Caki2 (cell line): ENCODE results near the gene BSN. TPM values are rescaled to one million over a fixed set of nuclear protein-coding genes. Genes with fewer than 3 reads are reported as not detected.
"Not testable (repeated sequence)": the region's sequence is repeated elsewhere in the genome, so short reads cannot be mapped to it uniquely, and the experiment has no call there.

ENCODE experiments used
- DNase-seq: peaks from one replicate; pipeline ENCODE4 v3.0.0-alpha.2; 2015; ENCODE audit warnings: low read depth
- in situ Hi-C: cut with HindIII; loops from 2 replicates; pipeline ENCODE4 v1.10.0; 2016; ENCODE audit warnings: low sequenced_read_pairs, low pct_unique_long_range_greater_than_20kb, mixed read lengths
- total RNA-seq: library from RNA; depleted of rRNA; stranded (reverse); fragments of >200 nt; shearing (Covaris generic); gene quantifications from 2 replicates; pipeline ENCODE4 v1.2.3, GENCODE V29; 2014; ENCODE audit warnings: low replicate concordance

Gene BSN
- total RNA-seq, 1 experiment from 2014 or later: 0.03 TPM

DNA sequence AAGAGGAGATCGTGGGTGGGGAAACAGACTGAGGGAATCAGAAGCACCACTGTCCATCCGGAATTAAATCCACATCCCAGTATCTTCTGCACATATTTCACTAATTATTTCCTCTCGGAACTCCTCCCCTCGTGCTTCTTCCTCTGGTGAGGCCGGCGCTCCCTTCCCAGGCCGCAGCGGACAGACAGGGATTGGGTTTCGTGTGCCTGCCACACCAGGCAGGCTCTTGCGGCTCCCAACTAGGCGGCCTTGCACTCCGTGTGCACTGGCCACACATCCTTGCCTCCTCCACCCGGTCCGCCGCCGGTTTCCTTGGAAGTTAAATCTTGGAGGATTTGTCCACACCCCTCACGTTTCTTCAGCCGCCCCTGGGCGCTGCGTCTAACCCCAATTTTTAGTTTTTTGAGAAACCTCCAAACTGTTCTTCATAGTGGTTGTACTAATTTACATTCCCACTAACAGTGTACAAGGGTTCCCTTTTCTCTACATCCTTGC, 31.0 kb downstream of the BSN start:
- in situ Hi-C loops, DNase-seq: not testable (repeated sequence)

DNA sequence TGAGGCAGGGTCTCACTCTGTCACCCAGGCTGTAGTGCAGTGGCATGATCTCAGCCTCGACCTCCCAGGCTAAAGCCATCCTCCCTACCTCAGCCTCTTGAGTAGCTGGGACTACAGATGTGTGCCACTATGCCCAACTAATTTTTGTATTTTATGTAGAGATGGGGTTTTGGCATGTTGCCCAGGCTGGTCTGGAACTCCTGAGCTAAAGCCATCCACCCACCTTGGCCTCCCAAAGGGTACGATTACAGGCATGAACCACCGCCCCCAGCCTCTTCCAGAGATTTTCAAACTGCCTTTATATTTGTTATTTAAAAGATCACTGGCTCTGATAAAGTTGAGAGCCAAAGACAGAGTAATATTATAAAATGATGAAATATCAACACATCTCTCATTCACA, 37.3 kb downstream of the BSN start:
- in situ Hi-C loops: no loop called here

DNA sequence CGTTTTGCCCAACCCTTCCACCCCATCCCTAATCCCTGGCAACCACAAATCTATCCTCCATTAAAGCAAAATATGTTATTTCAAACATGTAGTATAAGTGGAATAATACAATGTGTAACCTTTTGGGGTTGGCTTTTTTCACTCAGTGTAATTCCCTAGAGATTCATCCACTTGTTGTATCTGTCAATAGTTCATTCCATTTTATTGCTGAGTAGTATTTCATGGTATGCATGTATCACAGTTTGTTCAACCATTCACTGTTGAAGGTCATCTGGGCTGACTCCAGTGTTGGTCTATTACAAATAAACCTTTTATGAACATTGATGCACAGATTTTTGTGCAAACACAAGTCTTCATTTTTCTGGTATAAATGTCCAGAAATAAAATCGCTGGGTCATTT, 38.8 kb downstream of the BSN start:
- DNase-seq: no peak
- in situ Hi-C loops: no loop called here

More for the DNA sequence above, 37.3 kb downstream of the BSN start:
- DNase-seq: no peak

DNA sequence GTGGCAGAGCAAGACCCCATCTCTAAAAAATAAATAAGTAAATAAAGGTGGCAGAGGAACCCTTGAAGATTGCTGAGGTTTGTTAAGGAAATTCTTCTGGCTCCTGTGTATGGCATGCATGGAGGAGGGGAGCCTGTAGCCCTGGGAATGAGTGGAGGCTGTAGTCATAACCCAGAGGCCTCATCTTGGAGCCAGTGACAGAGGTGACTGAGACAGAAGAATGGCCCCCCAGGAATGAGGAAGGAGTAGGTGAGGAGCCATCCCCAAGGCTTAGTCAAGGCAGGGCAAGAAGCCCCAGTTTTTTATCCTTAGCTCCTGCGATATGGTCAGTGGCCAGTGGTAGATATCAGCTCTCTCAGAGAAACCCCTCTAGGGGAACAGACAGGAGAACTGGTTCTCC, 46.5 kb downstream of the BSN start:
- in situ Hi-C loops: no loop called here
- no peak for DNase-seq

DNA sequence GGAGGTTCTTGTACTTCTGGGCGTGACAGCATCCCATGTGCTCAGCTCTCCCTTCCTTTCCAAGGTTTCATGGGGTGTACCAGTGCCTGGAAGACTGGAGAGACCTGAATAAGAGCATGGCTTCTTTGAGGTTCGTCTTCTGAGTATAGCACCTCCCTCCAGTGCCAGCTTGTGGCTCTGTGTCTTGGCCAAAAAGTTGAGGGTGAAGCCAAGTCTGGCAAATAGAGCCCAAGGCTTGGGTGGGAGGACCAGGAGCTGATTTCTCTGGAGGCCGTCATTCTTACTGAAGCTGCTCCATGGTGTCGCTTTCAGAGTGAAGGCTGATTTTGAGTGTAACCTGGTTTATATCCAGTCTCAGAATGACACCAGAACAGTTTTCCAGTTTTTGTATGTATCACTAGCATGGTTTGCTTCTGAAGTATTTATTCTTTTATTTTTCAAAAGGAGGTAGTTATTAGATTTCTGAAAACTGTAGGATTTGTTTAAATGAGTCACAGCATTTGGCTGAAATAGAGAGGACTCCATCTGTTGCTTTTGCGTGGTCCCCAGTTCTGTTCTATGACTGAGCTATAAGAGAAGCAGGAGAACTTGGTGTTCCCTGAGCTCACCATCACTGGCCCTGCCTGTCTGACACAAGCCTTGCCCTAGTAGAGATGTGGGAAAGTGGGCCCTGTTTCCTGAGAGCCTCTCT, 47.2 kb downstream of the BSN start:
- in situ Hi-C loops: no loop called here
- DNase-seq: no peak

DNA sequence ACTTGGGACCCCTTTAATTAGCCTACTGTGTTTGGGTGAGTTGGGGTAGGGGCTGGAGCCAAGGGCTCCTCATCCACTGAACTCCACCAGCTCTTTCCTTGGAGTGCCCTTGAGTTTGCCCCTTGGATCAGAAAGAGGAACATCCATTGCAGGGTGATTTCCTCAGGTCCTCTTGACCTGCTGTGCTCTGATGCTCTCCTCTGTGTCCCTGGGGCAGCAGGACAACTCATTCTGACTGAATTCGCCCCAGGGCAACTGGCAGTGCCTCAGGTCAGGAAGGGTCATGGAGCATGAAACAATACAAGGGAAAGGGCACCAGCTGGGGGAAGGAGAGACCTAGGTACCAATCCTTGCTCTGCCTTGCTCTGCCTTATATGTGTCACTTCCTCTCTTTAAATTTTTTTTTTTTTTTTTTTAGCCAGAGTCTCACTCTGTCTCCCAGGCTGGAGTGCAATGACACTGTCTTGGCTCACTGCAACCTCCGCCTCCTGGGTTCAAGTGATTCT, 47.8 kb downstream of the BSN start:
- no peak for DNase-seq
- in situ Hi-C loops: no loop called here

DNA sequence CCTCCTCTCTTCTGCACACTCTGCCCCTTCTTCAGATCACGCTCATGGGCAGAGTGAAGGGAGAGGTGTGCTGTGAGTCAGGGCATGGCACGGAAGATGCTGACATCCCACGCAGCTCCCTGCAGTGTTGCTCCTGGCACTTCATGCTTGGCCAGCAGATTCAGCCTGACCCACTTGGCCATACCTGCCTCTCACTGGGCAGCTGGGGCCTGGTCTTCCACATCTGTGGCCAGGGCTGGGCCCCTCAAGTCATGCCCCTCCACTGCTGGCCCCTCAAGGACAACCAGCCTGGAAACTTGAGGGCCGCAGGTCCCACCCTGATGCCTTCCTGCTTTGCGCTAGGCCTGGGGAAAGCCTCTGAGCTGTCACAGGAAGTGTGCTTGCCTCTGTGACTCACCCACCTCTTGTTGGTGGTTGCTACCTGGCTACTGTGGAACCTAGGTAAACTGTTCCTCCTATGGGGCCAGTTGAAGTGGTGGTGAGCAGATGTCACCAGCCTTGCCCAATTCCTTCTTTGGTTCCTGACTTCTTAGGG, 48.7 kb downstream of the BSN start:
- DNase-seq: no peak
- in situ Hi-C loops: no loop called here

DNA sequence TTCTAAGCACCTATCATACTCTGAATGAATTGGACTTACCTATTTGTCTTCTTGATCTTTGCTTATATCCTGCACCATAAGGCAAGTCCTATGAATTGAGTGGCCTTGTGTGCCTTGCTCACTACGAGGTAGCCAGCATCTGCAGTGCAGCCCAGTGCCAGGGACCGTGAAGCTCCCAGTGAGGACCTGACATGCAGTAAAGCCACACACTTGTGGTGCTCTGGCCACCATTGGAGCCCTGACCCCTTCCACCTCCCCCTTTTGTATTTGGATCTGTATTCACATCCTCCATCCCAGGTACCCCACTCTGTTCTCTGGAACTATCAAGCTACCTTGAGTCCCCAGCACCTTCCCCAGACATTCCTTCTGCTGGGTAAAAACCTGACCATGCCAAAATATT, 52.1 kb downstream of the BSN start:
- DNase-seq: no peak
- in situ Hi-C loops: no loop called here

DNA sequence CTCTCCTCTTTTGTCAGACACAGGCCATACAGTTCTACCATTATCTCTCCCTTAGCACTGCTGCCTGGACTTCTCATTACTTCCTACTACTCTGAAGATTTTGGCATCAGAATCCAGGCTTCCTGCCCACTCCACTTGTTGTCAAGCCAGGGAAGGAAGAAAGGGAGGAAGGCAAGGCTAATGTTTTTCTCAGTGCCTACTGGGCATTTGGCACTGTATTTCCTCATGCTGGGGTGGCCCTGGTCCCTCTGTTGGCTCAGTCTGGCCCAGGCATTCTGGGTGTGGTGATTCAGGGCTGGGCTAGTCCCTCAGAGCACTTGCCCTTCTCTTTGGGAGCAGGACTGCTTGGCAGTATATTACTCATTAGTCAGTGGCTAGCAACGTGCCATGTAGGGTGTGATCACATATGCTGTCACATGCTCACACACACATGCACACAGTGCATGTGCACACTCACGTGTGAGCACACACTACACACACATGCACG, 52.9 kb downstream of the BSN start:
- in situ Hi-C loops: no loop called here
- DNase-seq: no peak

DNA sequence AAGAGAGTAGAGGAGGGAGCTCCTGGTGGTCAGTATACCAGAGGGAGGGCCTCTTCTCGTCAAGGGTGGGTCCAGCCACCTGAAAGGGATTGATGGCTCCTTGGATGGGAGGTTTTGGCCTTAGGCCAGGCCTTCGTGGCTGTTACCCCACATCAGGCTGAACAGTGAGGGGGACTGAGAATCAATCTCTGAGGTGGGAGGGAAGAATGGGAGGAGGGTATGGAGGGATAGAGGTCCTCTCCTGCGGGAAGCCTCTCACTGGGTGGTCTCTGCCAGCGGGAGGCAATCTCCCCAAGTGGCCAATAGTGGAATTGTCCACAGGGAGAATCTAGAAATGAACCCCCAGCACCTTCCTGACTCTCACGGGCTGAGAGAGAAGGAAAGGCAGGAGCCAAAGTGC, 53.5 kb downstream of the BSN start:
- in situ Hi-C loops: no loop called here
- DNase-seq: no peak

DNA sequence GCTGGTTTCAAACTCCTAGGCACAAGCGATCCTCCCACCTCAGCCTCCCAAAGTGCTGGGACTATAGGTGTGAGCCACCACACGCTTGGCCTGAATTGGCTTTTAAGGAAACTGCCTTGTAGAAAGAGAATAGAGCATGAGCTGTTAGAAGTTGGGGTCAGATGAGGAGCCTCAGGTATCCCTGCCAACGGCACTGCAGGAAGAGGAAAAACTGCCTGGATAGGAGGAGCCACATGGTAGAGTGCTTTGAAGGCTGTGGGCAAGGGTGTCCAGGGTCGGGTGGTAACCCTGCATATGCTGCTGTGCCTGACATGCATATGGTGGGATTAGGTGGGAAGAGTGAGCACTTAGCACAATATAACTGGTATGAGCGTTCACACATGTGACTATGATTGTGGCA, 55.0 kb downstream of the BSN start:
- in situ Hi-C loops: no loop called here
- DNase-seq: no peak

DNA sequence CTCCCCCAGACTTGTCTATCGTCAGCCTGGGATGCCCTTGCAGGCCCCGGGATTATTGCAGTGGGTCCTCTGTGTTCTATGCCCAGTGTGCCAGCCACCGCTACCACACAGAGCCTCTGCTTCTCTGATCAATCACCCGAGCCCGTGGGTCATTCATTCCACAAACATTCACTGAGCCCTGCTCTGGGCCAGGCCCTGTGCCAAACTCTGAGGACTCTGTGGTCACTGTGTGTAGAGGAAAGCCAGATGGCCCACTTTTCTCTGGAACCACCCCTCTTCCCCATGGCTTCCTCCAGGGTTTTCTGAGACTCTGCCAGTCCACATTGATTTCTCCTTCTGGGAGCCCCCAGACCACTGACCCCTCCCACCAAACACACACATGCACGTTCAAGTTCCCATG, 55.5 kb downstream of the BSN start:
- in situ Hi-C loops: no loop called here

DNA sequence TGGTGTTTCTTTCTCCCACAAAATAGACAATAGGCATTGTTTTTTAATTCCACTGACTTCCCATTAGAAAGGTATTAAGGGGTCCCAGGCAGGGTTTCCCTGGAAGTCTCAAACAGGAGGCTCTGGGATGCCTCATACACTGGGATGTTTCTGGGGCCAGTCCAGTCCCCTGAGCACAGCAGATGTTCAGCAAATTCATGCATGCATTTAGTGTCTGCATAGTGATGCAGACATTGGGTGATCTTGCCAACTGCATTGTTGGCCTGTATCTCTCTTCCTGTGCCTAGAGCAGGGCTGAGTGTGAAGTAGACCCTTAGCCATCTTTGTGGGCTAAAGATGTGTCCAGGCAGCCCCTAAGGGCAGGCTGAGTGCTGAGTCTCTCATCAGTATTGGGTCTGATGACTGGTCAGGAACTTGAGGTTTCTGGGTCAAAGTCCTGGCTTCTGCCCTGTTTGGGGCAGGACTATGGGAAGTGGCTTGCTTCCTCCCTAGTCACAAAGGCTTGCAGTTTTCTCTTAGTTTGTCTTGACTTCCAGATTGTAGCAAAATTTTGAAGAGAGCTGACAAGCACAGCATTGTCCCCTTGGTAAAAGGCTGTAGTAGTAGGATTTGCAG, 56.5 kb downstream of the BSN start:
- in situ Hi-C loops: no loop called here
- no peak for DNase-seq

More for the DNA sequence above, 55.5 kb downstream of the BSN start:
- no peak for DNase-seq

DNA sequence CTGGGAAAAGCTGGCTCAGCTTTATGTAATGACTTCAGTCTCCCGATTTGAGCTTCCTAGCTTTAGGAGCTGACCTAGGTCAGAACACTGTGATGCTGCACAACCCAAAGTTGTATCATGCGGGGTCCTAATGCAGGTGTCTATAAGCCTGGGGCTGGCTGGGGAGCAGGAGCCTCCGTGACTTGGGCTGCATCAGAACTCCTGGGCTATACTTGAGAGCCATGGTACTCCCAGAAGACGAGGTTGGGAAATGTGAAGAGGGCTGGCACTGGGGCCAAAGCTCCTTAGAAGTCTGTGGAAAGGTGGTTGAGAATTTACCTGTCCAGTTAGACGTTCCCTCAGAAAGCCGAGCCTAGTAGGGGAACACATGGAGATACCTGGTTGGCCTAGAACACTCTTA, 57.0 kb downstream of the BSN start:
- no peak for DNase-seq
- in situ Hi-C loops: no loop called here

DNA sequence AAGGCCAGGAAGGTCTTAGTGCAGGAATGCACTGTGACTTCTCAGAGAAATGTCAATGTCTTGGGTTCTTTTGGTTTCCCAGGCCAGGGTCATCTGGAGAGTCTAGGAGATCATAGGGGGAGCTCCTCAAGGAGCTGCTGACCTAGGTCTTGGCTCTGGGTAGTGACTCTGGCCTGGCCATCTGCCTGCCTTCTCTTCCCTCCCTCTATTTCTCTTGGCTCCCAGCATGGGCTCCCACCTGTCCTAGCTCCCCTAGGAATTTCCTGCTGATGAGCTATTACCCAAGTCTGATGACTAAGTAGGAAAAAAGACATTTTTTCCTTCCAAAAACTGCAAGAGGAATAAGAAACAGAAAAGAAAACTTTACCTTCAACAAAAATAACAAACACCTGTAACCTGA, 57.4 kb downstream of the BSN start:
- in situ Hi-C loops: no loop called here
- no peak for DNase-seq

DNA sequence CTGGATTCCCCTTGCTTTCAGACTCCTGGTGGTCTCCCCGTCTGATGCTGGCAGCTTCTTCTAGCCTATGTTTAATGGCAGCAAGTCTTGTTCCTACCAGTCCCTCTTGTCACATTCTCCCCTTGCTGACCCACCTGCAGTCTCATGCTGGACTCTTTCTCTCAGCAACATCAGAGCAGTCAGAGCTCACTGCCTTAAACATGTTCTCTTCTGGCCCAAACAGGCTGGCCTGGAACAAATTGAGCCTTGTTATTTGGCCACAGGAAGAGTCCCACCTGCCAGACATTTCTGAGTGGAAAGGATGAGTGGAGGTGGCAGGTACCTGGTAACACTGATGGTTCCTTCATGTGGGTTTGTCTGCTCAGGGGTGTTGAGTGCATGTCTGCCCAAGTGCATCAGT, 60.7 kb downstream of the BSN start:
- in situ Hi-C loops: no loop called here
- no peak for DNase-seq

DNA sequence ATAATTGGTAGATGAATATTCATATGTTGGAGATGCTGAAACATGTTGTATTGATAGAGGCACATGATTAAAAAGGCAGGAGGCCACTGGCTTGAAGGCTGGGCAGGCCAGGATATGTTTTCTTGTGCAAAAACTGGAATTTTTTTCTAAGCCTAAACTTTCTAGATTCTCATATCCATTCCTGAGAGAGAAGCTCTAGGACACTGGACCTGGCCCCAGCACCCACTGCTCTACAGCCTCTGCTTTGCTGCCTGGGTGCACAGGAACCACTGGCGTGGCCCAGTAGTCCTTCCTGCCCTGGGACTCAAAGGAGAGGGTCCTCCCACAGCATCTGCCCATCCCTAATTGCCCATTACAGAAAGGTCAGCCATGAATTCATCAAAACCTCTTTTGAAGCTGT, 61.8 kb downstream of the BSN start:
- in situ Hi-C loops: no loop called here

DNA sequence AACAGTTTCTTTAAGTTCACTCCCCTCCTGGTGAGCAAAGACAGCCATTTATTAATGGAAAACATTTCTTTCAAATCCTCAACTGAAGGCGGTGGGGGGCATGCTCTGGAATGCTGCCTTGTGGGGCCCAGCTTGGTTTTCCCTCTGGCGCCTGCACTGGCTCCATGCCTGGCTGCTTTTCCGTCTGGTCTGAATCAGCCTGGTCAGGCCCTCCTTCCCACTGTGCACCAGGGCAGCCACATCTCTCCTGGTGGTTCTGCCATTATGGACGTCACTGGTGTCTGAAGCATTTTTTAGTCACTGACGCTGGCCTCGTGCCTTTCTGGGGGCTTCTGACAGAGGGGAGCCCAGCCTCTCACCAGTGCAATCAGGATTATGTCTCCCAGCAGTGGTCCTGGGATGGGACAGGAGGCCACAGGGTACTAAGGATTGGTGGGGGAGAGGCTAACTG, 62.2 kb downstream of the BSN start:
- DNase-seq: no peak
- in situ Hi-C loops: no loop called here

More for the DNA sequence above, 61.8 kb downstream of the BSN start:
- no peak for DNase-seq

DNA sequence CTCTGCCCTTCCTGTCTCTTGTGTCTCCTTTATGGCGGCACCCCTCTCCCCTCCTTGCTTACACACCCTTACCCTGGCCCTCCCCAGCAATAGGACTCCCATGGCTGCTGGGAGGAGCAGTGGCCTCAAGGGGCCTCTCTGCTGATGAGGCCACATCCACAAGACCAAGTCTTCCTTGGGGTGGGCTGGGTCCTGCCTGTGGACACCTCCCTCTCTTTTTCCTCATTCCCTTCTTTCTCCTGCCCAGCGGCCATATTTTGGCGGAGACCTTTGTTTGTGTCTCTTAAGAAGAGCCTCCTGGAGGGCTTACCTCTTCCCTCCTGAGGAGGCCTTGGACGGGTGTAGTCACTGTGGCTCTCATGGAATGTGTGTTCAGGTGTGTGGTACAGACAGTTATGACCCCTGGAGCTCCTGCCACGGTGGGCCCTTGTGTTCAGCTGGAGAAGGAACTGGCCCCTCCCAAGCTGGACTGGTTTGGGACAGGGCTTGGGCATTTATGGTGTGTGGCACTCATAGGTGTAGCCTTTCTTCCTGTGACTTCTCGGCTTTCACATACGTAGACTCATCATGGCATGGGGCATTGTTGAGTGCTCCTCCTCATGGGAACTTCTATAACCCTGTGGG, 63.2 kb downstream of the BSN start:
- in situ Hi-C loops: no loop called here
- no peak for DNase-seq
